Immature natural killer cell (primary cell): ENCODE measurements around the gene FZD2. TPM values are rescaled to one million over a fixed set of nuclear protein-coding genes. Genes with fewer than 3 reads are reported as not detected.
A peak's percentile ranks its signal among the peaks of the same experiment; 100 is the strongest.
"Not testable (repeated sequence)": the region's sequence is repeated elsewhere in the genome, so short reads cannot be mapped to it uniquely, and the experiment has no call there.

Experiments
- DNase-seq, 3 donors: peaks; one replicate each; pipeline ENCODE4 v3.0.0; 2022; ENCODE audit warnings: mixed read lengths in 1 of 3
- H3K27ac Mint-ChIP-seq, 6 donors: one replicate each; pipeline ENCODE4 v1.8.0; 2020; ENCODE audit warnings: mixed read lengths in 6 of 6, mild to moderate bottlenecking in 5 of 6, inconsistent platforms in 4 of 6, moderate library complexity in 3 of 6
- H3K27me3 Mint-ChIP-seq, 3 donors: one replicate each; pipeline ENCODE4 v1.8.0; 2020 to 2021; ENCODE audit warnings: low read depth in 3 of 3, mild to moderate bottlenecking in 3 of 3, mixed read lengths in 3 of 3, moderate library complexity in 3 of 3, inconsistent platforms in 1 of 3
- H3K36me3 Mint-ChIP-seq, 3 donors: one replicate each; pipeline ENCODE4 v1.8.0; 2020; ENCODE audit warnings: mixed read lengths in 3 of 3, inconsistent platforms in 2 of 3, mild to moderate bottlenecking in 2 of 3
- H3K4me1 Mint-ChIP-seq, 2 donors: one replicate each; pipeline ENCODE4 v1.8.0; 2020; ENCODE audit warnings: inconsistent platforms in 2 of 2, mild to moderate bottlenecking in 2 of 2, mixed read lengths in 2 of 2, moderate library complexity in 1 of 2
- H3K4me3 Mint-ChIP-seq, 5 donors: one replicate each; pipeline ENCODE4 v1.8.0; 2020; ENCODE audit warnings: mild to moderate bottlenecking in 5 of 5, mixed read lengths in 5 of 5, inconsistent platforms in 3 of 5, moderate library complexity in 3 of 5
- H3K9me3 Mint-ChIP-seq, 6 donors: one replicate each; pipeline ENCODE4 v1.8.0; 2020; ENCODE audit warnings: mild to moderate bottlenecking in 6 of 6, mixed read lengths in 6 of 6, inconsistent platforms in 4 of 6, moderate library complexity in 3 of 6
- polyA plus RNA-seq, 3 donors: library from polyadenylated mRNA; unstranded; fragments of 300-500 nt; fragmentation: Illumina TruSeq; gene quantifications; one replicate each; pipeline ENCODE4 v1.2.3, GENCODE V29; 2021

The FZD2 gene
- polyA plus RNA-seq, 3 donors from 2014 or later: 0.56 to 3.3 (median 0.97) TPM

DNA sequence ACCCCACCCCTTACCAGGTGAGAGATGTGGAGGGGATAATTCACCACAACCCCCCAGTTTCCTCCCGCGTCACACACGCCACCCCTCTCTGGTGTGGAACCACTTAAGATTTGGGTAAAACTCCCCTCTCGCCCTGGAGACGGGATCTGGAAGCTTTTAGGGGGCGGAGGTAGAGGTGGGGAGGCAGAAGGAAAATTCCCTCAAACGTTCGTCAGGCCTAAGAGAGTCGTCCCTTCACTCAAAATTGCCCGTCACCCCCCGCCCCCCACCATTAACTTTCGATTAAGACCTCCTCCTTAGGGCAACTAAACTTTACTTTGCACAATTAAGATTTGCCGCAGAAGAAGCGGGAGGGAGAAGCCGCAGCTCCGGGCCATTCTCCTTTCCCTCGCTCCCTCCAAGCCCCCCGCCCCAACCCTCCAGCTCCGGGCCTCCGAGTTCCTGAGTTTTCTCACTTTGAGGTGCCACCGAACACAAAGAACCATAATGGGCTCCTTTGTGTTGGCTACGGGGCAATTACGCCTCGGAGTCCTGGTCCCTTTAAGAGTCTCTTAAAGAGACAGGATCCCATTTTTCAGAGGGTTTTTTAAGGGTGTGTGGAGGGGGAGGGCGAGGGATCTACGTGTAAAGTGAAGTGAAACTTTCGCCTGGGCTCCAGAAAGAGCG, 985 bp upstream of the FZD2 start:
- H3K36me3 Mint-ChIP-seq: no peaks in the 10 kb centered on the region
- H3K9me3 Mint-ChIP-seq: no peaks in the 10 kb centered on the region
- peak overlapping the region; percentile 51 to 92 (median 70) for H3K27ac Mint-ChIP-seq
- peak overlapping the region; percentile 87 to 96 (median 94) for H3K4me3 Mint-ChIP-seq
- H3K4me1 Mint-ChIP-seq: peaks cover 16 to 35% of the 10 kb centered on the region in 2 donors
- peaks cover 5 to 28% (median 9%) of the 10 kb centered on the region in 3 donors for H3K27me3 Mint-ChIP-seq
- DNase-seq: peak in 2 of 3 donors; percentile 29 to 38

DNA sequence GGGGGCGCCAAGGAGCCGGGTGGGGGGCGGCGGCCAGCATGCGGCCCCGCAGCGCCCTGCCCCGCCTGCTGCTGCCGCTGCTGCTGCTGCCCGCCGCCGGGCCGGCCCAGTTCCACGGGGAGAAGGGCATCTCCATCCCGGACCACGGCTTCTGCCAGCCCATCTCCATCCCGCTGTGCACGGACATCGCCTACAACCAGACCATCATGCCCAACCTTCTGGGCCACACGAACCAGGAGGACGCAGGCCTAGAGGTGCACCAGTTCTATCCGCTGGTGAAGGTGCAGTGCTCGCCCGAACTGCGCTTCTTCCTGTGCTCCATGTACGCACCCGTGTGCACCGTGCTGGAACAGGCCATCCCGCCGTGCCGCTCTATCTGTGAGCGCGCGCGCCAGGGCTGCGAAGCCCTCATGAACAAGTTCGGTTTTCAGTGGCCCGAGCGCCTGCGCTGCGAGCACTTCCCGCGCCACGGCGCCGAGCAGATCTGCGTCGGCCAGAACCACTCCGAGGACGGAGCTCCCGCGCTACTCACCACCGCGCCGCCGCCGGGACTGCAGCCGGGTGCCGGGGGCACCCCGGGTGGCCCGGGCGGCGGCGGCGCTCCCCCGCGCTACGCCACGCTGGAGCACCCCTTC, 484 bp downstream of the FZD2 start:
- no peaks in the 10 kb centered on the region for H3K9me3 Mint-ChIP-seq
- peaks cover 9 to 33% (median 12%) of the 10 kb centered on the region in 3 donors for H3K27me3 Mint-ChIP-seq
- peak overlapping the region; percentile 91 to 95 (median 93) for H3K4me3 Mint-ChIP-seq
- peak; percentile 21 to 36 (median 23) for DNase-seq
- H3K4me1 Mint-ChIP-seq: peaks cover 16 to 35% of the 10 kb centered on the region in 2 donors
- H3K27ac Mint-ChIP-seq: peak overlapping the region in 2 of 6 donors; percentile 49 to 64
- no peaks in the 10 kb centered on the region for H3K36me3 Mint-ChIP-seq

DNA sequence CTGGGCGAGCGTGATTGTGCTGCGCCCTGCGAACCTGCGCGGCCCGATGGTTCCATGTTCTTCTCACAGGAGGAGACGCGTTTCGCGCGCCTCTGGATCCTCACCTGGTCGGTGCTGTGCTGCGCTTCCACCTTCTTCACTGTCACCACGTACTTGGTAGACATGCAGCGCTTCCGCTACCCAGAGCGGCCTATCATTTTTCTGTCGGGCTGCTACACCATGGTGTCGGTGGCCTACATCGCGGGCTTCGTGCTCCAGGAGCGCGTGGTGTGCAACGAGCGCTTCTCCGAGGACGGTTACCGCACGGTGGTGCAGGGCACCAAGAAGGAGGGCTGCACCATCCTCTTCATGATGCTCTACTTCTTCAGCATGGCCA, 1.0 kb downstream of the FZD2 start:
- Mint-ChIP-seq H3K4me1 (peaks cover 16 to 35% of the 10 kb centered on the region in 2 donors), H3K9me3 (no peaks in the 10 kb centered on the region), H3K36me3 (no peaks in the 10 kb centered on the region), H3K27ac (no peak overlapping the region), H3K4me3 (peak overlapping the region; percentile 87 to 95 (median 91)), H3K27me3 (peaks cover 12 to 35% (median 14%) of the 10 kb centered on the region in 3 donors)
- no peak for DNase-seq

DNA sequence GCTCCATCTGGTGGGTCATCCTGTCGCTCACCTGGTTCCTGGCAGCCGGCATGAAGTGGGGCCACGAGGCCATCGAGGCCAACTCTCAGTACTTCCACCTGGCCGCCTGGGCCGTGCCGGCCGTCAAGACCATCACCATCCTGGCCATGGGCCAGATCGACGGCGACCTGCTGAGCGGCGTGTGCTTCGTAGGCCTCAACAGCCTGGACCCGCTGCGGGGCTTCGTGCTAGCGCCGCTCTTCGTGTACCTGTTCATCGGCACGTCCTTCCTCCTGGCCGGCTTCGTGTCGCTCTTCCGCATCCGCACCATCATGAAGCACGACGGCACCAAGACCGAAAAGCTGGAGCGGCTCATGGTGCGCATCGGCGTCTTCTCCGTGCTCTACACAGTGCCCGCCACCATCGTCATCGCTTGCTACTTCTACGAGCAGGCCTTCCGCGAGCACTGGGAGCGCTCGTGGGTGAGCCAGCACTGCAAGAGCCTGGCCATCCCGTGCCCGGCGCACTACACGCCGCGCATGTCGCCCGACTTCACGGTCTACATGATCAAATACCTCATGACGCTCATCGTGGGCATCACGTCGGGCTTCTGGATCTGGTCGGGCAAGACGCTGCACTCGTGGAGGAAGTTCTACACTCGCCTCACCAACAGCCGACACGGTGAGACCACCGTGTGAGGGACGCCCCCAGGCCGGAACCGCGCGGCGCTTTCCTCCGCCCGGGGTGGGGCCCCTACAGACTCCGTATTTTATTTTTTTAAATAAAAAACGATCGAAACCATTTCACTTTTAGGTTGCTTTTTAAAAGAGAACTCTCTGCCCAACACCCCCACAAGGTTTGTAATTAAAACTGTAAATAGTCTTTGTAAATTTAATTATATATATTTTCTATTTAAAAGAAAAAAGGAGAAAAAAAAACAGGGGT, 1.7 kb downstream of the FZD2 start:
- peaks cover 16 to 35% of the 10 kb centered on the region in 2 donors for H3K4me1 Mint-ChIP-seq
- no peaks in the 10 kb centered on the region for H3K36me3 Mint-ChIP-seq
- H3K4me3 Mint-ChIP-seq: peak overlapping the region; percentile 87 to 95 (median 91)
- no peak overlapping the region for H3K27ac Mint-ChIP-seq
- no peak for DNase-seq
- H3K27me3 Mint-ChIP-seq: peaks cover 12 to 37% (median 15%) of the 10 kb centered on the region in 3 donors
- H3K9me3 Mint-ChIP-seq: no peaks in the 10 kb centered on the region

DNA sequence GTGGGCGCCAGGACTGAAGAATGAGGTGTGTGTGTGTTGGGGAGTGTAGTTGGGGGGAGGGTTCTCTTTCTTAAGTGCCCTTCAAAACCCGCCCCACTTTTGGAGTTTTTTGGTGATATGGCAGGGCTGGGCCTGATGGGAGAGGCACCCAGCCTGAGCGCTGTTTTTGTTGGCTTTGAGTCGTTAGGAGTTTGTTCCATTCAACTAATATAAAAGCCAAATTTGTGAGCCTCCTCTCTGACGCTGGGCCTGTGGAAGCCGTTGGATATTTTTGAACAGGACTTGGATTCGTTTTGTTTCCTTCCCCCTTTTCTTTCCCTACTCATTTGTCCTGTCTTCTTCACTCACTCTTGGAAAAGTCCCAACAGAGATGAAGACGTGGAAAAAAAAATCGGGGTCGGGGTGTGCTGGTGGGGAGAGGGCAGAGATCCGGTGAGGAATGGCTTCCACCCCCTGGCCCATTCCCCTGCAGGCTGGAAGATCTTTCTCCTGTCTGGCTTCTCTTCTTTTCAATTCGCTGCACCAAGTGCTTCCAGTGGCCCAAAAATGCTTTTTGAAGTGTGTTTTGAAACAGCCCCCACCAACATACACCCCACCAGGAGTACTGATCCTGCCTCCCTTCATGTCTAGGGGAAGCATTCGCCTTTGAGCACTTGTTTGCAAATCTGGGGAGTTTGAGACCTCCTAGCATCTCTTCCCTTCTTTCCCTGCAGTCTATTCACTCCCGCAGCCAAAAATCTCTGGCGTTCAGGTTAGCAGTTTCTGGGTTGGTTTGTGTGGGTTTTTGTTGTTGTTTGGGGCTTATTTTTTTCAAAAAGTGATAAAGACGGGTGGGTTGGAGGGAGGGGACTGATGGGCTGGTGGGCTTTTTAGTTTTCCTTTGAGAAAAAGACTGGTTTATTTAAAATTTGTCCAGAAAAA, 2.6 kb downstream of the FZD2 start:
- peak overlapping the region in 4 of 5 donors; percentile 41 to 60 (median 50) for H3K4me3 Mint-ChIP-seq
- H3K9me3 Mint-ChIP-seq: no peaks in the 10 kb centered on the region
- no peaks in the 10 kb centered on the region for H3K36me3 Mint-ChIP-seq
- no peak for DNase-seq
- no peak overlapping the region for H3K27ac Mint-ChIP-seq
- H3K27me3 Mint-ChIP-seq: peaks cover 12 to 37% (median 18%) of the 10 kb centered on the region in 3 donors
- peaks cover 16 to 35% of the 10 kb centered on the region in 2 donors for H3K4me1 Mint-ChIP-seq

DNA sequence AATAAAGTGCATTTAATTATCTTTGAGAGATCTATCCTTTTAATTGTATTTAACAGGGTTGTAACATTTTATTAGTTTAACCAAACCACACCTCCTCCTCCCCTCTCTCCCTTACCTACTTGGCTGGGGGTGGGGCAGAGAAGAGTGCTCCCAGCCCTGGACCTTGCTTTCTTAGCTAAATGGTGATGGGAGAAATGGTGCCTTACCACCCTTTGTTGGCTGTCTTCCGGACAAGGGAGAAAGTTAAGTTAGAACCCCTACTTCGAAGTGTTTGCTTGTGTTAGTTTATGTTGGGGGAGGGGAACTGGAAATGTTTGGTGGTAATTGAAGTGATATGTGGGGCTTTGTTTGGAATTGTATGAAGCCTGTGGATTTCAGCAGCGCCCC, 3.9 kb downstream of the FZD2 start:
- peaks cover 12 to 40% (median 22%) of the 10 kb centered on the region in 3 donors for H3K27me3 Mint-ChIP-seq
- no peaks in the 10 kb centered on the region for H3K36me3 Mint-ChIP-seq
- no peak overlapping the region for H3K27ac Mint-ChIP-seq
- no peak overlapping the region for H3K4me3 Mint-ChIP-seq
- H3K9me3 Mint-ChIP-seq: peaks cover 0 to 9% (median 0%) of the 10 kb centered on the region in 6 donors
- no peak for DNase-seq
- peaks cover 10 to 27% of the 10 kb centered on the region in 2 donors for H3K4me1 Mint-ChIP-seq

DNA sequence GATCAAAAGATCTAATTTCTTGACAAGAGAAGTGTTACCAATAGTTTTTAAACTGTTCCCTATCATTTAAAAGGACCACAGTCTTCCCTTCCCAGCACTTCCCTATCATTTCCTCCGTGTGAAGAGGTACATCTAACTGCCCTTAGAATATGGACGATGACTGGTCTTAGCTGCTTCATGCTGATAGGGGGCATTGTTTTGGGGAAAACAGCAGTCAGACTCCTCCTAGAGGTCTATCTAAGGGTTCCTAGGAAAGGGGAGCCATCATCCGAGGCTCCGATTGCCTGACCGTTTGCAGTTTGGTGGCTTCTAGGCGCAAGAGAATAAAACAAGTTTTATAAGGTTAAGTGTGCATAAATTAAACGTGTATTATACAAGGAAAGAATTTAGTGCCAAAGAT, 7.1 kb downstream of the FZD2 start:
- no peaks in the 10 kb centered on the region for H3K36me3 Mint-ChIP-seq
- DNase-seq: no peak
- no peak overlapping the region for H3K4me3 Mint-ChIP-seq
- no peak overlapping the region for H3K27ac Mint-ChIP-seq
- peaks cover 9 to 26% (median 25%) of the 10 kb centered on the region in 3 donors for H3K27me3 Mint-ChIP-seq
- H3K9me3 Mint-ChIP-seq: peaks cover 0 to 9% (median 0%) of the 10 kb centered on the region in 6 donors
- H3K4me1 Mint-ChIP-seq: peaks cover 0 to 6% of the 10 kb centered on the region in 2 donors

DNA sequence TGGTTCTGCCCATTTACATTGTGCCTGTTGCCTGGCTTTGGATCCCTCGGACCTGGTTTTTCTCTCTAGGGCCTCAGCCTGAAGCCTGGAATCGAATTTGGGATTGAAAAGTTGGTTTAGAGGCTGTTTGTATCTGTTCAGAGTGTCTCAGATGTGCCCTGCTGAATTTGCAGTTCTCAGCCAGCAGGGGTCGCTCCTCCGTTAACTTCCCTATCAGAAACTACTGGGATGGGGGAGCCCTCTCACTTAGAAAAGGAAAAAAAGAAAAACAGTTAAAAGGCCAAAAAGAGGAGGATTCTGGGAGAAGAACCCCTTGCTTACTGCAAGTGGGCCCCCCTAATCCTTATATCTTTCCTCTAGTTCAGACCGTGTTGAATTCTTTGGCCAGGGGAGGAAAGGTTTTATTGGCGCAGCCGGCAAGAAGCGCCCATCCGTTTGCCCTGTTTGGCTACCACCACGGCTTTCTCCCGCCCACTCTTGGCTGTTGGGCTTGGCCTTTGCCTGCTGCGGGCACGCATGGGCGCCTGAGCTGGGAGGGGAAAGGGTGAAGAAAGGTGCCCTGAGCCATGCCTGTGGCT, 8.7 kb downstream of the FZD2 start:
- Mint-ChIP-seq H3K4me3 (no peak overlapping the region), H3K27ac (peak overlapping the region in 1 of 6 donors; percentile 53), H3K9me3 (peaks cover 0 to 9% (median 0%) of the 10 kb centered on the region in 6 donors), H3K27me3 (peaks cover 9 to 34% (median 16%) of the 10 kb centered on the region in 3 donors), H3K36me3 (no peaks in the 10 kb centered on the region), H3K4me1 (peaks cover 0 to 6% of the 10 kb centered on the region in 2 donors)
- DNase-seq: no peak

DNA sequence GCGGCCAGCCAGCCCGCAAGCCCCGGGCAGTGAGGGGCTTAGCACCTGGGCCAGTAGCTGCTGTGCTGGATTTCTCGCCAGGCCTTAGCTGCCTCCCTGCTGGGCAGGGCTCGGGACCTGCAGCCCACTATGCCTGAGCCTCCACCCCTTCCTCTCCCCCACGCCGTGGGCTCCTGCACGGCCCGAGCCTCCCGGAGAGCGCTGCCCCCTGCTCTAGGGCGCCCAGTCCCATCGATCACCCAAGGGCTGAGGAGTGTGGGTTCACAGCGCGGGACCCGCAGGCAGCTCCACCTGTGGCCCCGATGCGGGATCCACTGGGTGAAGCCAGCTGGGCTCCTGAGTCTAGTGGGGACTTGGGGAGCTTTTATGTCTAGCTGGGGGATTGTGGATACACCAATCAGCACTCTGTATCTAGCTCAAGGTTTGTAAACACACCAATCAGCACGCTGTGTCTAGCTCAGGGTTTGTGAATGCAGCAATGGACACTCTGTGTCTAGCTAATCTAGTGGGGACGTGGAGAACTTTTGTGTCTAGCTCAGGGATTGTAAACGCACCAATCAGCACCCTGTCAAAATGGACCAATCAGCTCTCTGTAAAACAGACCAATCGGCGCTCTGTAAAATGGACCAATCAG, 11.1 kb downstream of the FZD2 start:
- H3K4me1 Mint-ChIP-seq, H3K36me3 Mint-ChIP-seq, H3K9me3 Mint-ChIP-seq: not testable (repeated sequence)
- Mint-ChIP-seq H3K27ac (peak overlapping the region in 2 of 6 donors; percentile 30 to 65), H3K27me3 (peaks cover 6 to 24% (median 9%) of the 10 kb centered on the region in 3 donors), H3K4me3 (peak overlapping the region in 2 of 5 donors; percentile 64 to 65)
- peak in 1 of 3 donors; percentile 3 for DNase-seq

DNA sequence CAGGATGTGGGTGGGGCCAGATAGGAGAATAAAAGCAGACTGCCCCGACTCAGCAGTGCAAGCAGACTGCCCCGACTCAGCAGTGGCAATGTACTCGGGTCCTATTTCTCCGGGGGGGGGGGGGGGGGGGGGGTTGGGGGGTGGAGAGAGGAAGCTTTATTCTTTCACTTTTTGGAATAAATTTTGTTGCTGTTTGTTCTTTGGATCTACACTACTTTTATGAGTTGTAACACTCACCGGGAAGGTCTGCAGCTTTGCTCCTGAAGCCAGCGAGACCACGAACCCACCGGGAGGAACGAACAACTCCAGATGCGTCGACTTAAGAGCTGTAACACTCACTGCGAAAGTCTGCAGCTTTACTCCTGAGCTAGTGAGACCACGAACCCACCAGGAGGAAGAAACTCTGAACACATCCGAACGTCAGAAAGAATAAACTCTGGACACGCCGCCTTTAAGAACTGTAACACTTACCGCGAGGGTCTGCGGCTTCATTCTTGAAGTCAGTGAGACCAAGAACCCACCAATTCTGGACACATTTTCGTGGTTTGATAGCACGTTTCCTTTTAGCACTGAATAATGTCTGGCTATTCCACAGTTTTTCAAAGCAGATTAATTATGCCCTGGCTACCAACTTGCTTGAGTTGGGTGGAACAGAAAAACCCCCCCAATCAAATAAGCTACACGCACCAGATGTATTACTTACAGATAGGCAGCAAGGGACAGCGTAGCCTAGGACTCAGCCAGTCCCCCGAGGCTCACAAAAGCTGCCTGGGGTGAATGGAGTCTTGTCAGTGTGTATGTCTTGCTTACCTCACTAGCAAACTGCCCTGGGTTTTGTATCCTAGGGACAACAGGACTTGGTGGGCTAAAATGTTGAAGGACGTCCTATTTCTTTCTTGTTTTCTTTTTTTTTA, 11.9 kb downstream of the FZD2 start:
- Mint-ChIP-seq H3K27me3 (peaks cover 6 to 25% (median 9%) of the 10 kb centered on the region in 3 donors), H3K4me1 (peaks cover 0 to 6% of the 10 kb centered on the region in 2 donors), H3K4me3 (peak overlapping the region in 4 of 5 donors; percentile 40 to 65 (median 63)), H3K27ac (peak overlapping the region in 3 of 6 donors; percentile 30 to 74 (median 65)), H3K36me3 (no peaks in the 10 kb centered on the region), H3K9me3 (peaks cover 0 to 9% (median 0%) of the 10 kb centered on the region in 6 donors)
- DNase-seq: peak in 2 of 3 donors; percentile 36 to 48

DNA sequence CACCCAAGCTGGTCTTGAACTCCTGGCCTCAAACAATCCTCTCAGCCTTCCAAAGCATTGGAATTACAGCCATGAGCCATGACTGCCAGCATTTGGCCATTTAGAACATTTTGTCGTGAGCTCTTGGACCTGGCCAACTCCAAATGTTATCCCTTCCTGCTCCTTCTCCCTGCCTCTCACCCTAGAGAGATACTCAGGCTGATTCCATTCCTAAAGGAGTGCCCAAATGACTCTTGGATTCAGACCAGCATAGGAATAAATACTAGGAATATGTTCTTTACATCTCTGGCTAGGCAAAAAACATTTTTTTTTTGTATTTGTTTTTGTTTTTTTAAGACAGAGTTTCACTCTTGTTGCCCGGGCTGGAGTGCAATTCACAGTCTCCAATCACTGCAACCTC, 15.5 kb downstream of the FZD2 start:
- Mint-ChIP-seq H3K36me3 (no peaks in the 10 kb centered on the region), H3K4me3 (no peak overlapping the region), H3K9me3 (no peaks in the 10 kb centered on the region), H3K27ac (no peak overlapping the region), H3K4me1 (peaks cover 0 to 6% of the 10 kb centered on the region in 2 donors), H3K27me3 (peaks cover 4 to 21% (median 6%) of the 10 kb centered on the region in 3 donors)
- DNase-seq: no peak
